NCI-H1694 (cell line): ENCODE measurements around the gene ACHE.
"Not testable (repeated sequence)": the region's sequence is repeated elsewhere in the genome, so short reads cannot be mapped to it uniquely, and the experiment has no call there.

ENCODE experiments used
- DNase-seq: peaks from one replicate; lab custom pipeline; 2025; lab: John Stamatoyannopoulos, UW

The ACHE gene

GRCh38 chr7:100895701-100895955 lies at the start of gene ACHE:
ACHE (minus strand) TSS chr7:100895888; CDS start chr7:100894232, 1,656 bp downstream.
- no peak for DNase-seq

GRCh38 chr7:100944138-100944537 lies 48.5 kb upstream of the ACHE start:
- no peak for DNase-seq

- DNase-seq, result no peak
These were observed 48.0 kb upstream of the ACHE start for GRCh38 chr7:100943693-100944092.

- DNase-seq, result no peak
These were observed 46.5 kb upstream of the ACHE start for GRCh38 chr7:100942045-100942774.

- not testable (repeated sequence) for DNase-seq
These were observed 40.5 kb upstream of the ACHE start for GRCh38 chr7:100936167-100936566.

GRCh38 chr7:100935381-100935780 lies 39.7 kb upstream of the ACHE start:
- not testable (repeated sequence) for DNase-seq

- no peak for DNase-seq
These were observed 38.0 kb upstream of the ACHE start for GRCh38 chr7:100933734-100934133.

- no peak for DNase-seq
These were observed 34.1 kb upstream of the ACHE start for GRCh38 chr7:100929808-100930174.

GRCh38 chr7:100923616-100924015 lies 27.9 kb upstream of the ACHE start:
- DNase-seq, result not testable (repeated sequence)

- no peak for DNase-seq
These were observed 25.4 kb upstream of the ACHE start for GRCh38 chr7:100921039-100921438.

GRCh38 chr7:100919779-100920437 lies 24.2 kb upstream of the ACHE start:
- DNase-seq, result not testable (repeated sequence)

GRCh38 chr7:100919335-100919734 lies 23.6 kb upstream of the ACHE start:
- DNase-seq, result not testable (repeated sequence)

GRCh38 chr7:100914879-100915447 lies 19.3 kb upstream of the ACHE start:
- DNase-seq, result no peak

- DNase-seq, result no peak
These were observed 18.7 kb upstream of the ACHE start for GRCh38 chr7:100914208-100914878.

- no peak for DNase-seq
These were observed 15.8 kb upstream of the ACHE start for GRCh38 chr7:100911484-100911883.

- not testable (repeated sequence) for DNase-seq
These were observed 14.8 kb upstream of the ACHE start for GRCh38 chr7:100910443-100910842.

GRCh38 chr7:100908512-100908911 lies 12.8 kb upstream of the ACHE start:
- no peak for DNase-seq

GRCh38 chr7:100902638-100903037 lies 7.0 kb upstream of the ACHE start:
- DNase-seq, result no peak

GRCh38 chr7:100901921-100902332 lies 6.2 kb upstream of the ACHE start:
- no peak for DNase-seq

GRCh38 chr7:100900978-100901377 lies 5.3 kb upstream of the ACHE start:
- DNase-seq, result no peak

- DNase-seq, result no peak
These were observed 3.7 kb upstream of the ACHE start for GRCh38 chr7:100899432-100899831.

GRCh38 chr7:100897772-100898454 lies 2.2 kb upstream of the ACHE start:
- no peak for DNase-seq
